Prostate gland (tissue), 2 donors: ENCODE data around the gene HIGD1A.

Source experiments
- CTCF ChIP-seq, 4 experiments: fragments of 200-600 bp in 2 of 4; fragments of 450-650 bp in 2 of 4; sonication (generic) in 2 of 4; IDR thresholded peaks; 1 replicate in 3 of 4; 2 replicates in 1 of 4; pipeline ENCODE4 v1.5.1; 2016 to 2019; ENCODE audit warnings: antibody characterized with exemption in 4 of 4, mild to moderate bottlenecking in 2 of 4, moderate library complexity in 2 of 4
- POLR2A ChIP-seq: fragments of 450-650 bp; IDR thresholded peaks from one replicate; pipeline ENCODE4 v1.6.1; 2016; ENCODE audit warnings: antibody characterized with exemption, mild to moderate bottlenecking

- TF ChIP-seq CTCF (IDR thresholded peaks at IDR 0.05) (no peak), POLR2A (no peak)
Measured at GRCh38 chr3:42802876-42803413, 1.3 kb downstream of the HIGD1A start.
